Measurements from ENCODE around the gene NELFE. TPM values are rescaled to one million over a fixed set of nuclear protein-coding genes. Genes with fewer than 3 reads are reported as not detected.
"Not testable (repeated sequence)": the region's sequence is repeated elsewhere in the genome, so short reads cannot be mapped to it uniquely, and the experiment has no call there.

The NELFE gene
- total RNA-seq, 2 experiments from 2014 or later, result 65.2 to 72.3 TPM

GRCh38 chr6:31981744-31982143 lies 23.0 kb upstream of the NELFE start, which contains the start of gene C4A:
C4A (plus strand) TSS chr6:31982057; CDS start chr6:31982108, 51 bp downstream.
- DNase-seq; H3K4me3 Mint-ChIP-seq; H3K36me3 Mint-ChIP-seq (ENCODE audit: low read depth); H3K9me3 Mint-ChIP-seq; CTCF ChIA-PET; POLR2A ChIA-PET; H3K4me1 Mint-ChIP-seq; H3K27ac Mint-ChIP-seq; H3K27me3 Mint-ChIP-seq: not testable (repeated sequence)

- DNase-seq; POLR2A ChIA-PET; CTCF ChIA-PET; H3K4me1 Mint-ChIP-seq; H3K9me3 Mint-ChIP-seq; H3K27me3 Mint-ChIP-seq; H3K27ac Mint-ChIP-seq; H3K36me3 Mint-ChIP-seq (ENCODE audit: low read depth); H3K4me3 Mint-ChIP-seq: not testable (repeated sequence)
Measured at GRCh38 chr6:31980998-31981397, 22.2 kb upstream of the NELFE start.

- H3K27me3 Mint-ChIP-seq; H3K4me3 Mint-ChIP-seq; H3K36me3 Mint-ChIP-seq (ENCODE audit: low read depth); H3K4me1 Mint-ChIP-seq; POLR2A ChIA-PET; DNase-seq; H3K9me3 Mint-ChIP-seq: not testable (repeated sequence)
- CTCF ChIA-PET, result interaction anchor here (1.6 kb wide), 1 partner anchor 10 kb away, joined by 3 read pairs; no protein-coding TSS in a partner anchor
- H3K27ac Mint-ChIP-seq, result peak overlapping the region; percentile 81
Measured at GRCh38 chr6:31980195-31980876, 21.6 kb upstream of the NELFE start.

- Mint-ChIP-seq H3K9me3 (peaks cover 3% of the 10 kb centered on the region), H3K4me3 (no peak overlapping the region), H3K4me1 (peaks cover 6% of the 10 kb centered on the region), H3K27me3 (no peaks in the 10 kb centered on the region), H3K27ac (peak overlapping the region; percentile 81), H3K36me3 (ENCODE audit: low read depth) (peaks cover 3% of the 10 kb centered on the region)
- DNase-seq, result no peak
- CTCF ChIA-PET, result interaction anchor here (0.6 to 1.6 kb wide), 2 partner anchors 9 to 67 kb away, joined by 3 read pairs; no protein-coding TSS in a partner anchor
- POLR2A ChIA-PET, result no interaction called here
Measured at GRCh38 chr6:31979238-31979898, 20.6 kb upstream of the NELFE start.

GRCh38 chr6:31978831-31979230 lies 20.1 kb upstream of the NELFE start:
- ChIA-PET CTCF (interaction anchor here (0.6 to 1.6 kb wide), 2 partner anchors 8 to 68 kb away, joined by 3 read pairs; no protein-coding TSS in a partner anchor), POLR2A (no interaction called here)
- DNase-seq, result no peak
- Mint-ChIP-seq H3K27me3 (no peaks in the 10 kb centered on the region), H3K27ac (peak overlapping the region; percentile 81), H3K9me3 (peaks cover 3% of the 10 kb centered on the region), H3K36me3 (ENCODE audit: low read depth) (peaks cover 3% of the 10 kb centered on the region), H3K4me1 (peaks cover 9% of the 10 kb centered on the region), H3K4me3 (no peak overlapping the region)

- Mint-ChIP-seq H3K27me3 (no peaks in the 10 kb centered on the region), H3K9me3 (peaks cover 3% of the 10 kb centered on the region), H3K4me1 (peaks cover 17% of the 10 kb centered on the region), H3K27ac (no peak overlapping the region), H3K36me3 (ENCODE audit: low read depth) (peaks cover 5% of the 10 kb centered on the region), H3K4me3 (no peak overlapping the region)
- no peak for DNase-seq
- ChIA-PET POLR2A (no interaction called here), CTCF (no interaction called here)
Measured at GRCh38 chr6:31977816-31978431, 19.2 kb upstream of the NELFE start.

- H3K4me3 Mint-ChIP-seq; H3K27me3 Mint-ChIP-seq; H3K27ac Mint-ChIP-seq; H3K36me3 Mint-ChIP-seq (ENCODE audit: low read depth); H3K9me3 Mint-ChIP-seq; DNase-seq; POLR2A ChIA-PET: not testable (repeated sequence)
- CTCF ChIA-PET, result interaction anchor here (0.7 kb wide), 2 partner anchors 72 to 273 kb away, joined by 3 to 5 read pairs; no protein-coding TSS in a partner anchor
- H3K4me1 Mint-ChIP-seq, result peaks cover 30% of the 10 kb centered on the region
Measured at GRCh38 chr6:31976065-31976464, 17.3 kb upstream of the NELFE start.

- DNase-seq, result no peak
- H3K4me3 Mint-ChIP-seq, result peak overlapping the region; percentile 90
- POLR2A ChIA-PET, result no interaction called here
- H3K27me3 Mint-ChIP-seq, result no peaks in the 10 kb centered on the region
- CTCF ChIA-PET, result interaction anchor here (1.3 kb wide), 1 partner anchor 109 kb away, joined by 3 read pairs; no protein-coding TSS in a partner anchor
- H3K36me3 Mint-ChIP-seq (ENCODE audit: low read depth), result peaks cover 21% of the 10 kb centered on the region
- H3K9me3 Mint-ChIP-seq, result peaks cover 3% of the 10 kb centered on the region
- peaks cover 37% of the 10 kb centered on the region for H3K4me1 Mint-ChIP-seq
- peak overlapping the region; percentile 99 for H3K27ac Mint-ChIP-seq
Measured at GRCh38 chr6:31972709-31973350, 14.1 kb upstream of the NELFE start.

GRCh38 chr6:31971993-31972708 lies 13.4 kb upstream of the NELFE start, which contains the start of gene DXO:
DXO (minus strand) TSS chr6:31972138; CDS start chr6:31971675, 463 bp downstream.
- ChIA-PET CTCF (interaction anchor here (0.7 to 4.6 kb wide), 4 partner anchors 13 to 109 kb away, joined by 3 to 19 read pairs (median 4); partner anchors contain the start of genes NELFE and SKIC2), POLR2A (interaction anchor here (0.6 kb wide), 2 partner anchors 141 to 346 kb away, joined by 3 to 5 read pairs; no protein-coding TSS in a partner anchor)
- Mint-ChIP-seq H3K27ac (peak within 1 kb of the TSS; percentile 99), H3K27me3 (no peaks in the 10 kb centered on the region), H3K4me3 (peak within 1 kb of the TSS; percentile 90), H3K36me3 (ENCODE audit: low read depth) (peaks cover 28% of the 10 kb centered on the region), H3K4me1 (peaks cover 37% of the 10 kb centered on the region), H3K9me3 (peaks cover 3% of the 10 kb centered on the region)
- DNase-seq, result peak; percentile 98

GRCh38 chr6:31971279-31971992 lies 12.7 kb upstream of the NELFE start:
- POLR2A ChIA-PET, result interaction anchor here (0.6 kb wide), 4 partner anchors 16 to 345 kb away, joined by 3 to 7 read pairs (median 4); no protein-coding TSS in a partner anchor
- Mint-ChIP-seq H3K4me3 (peak overlapping the region; percentile 90), H3K36me3 (ENCODE audit: low read depth) (peaks cover 31% of the 10 kb centered on the region), H3K27ac (peak overlapping the region; percentile 99), H3K4me1 (peaks cover 37% of the 10 kb centered on the region), H3K9me3 (no peaks in the 10 kb centered on the region), H3K27me3 (no peaks in the 10 kb centered on the region)
- DNase-seq, result no peak
- CTCF ChIA-PET, result interaction anchor here (0.7 to 4.6 kb wide), 5 partner anchors 12 to 108 kb away, joined by 3 to 19 read pairs (median 4); partner anchors contain the start of genes NELFE and SKIC2

- Mint-ChIP-seq H3K9me3 (no peaks in the 10 kb centered on the region), H3K27ac (peak overlapping the region; percentile 99), H3K36me3 (ENCODE audit: low read depth) (peaks cover 35% of the 10 kb centered on the region), H3K4me3 (peak overlapping the region; percentile 90), H3K27me3 (no peaks in the 10 kb centered on the region), H3K4me1 (peaks cover 37% of the 10 kb centered on the region)
- no peak for DNase-seq
- ChIA-PET CTCF (interaction anchor here (0.9 to 4.6 kb wide), 5 partner anchors 9 to 19 kb away, joined by 3 to 19 read pairs (median 4); partner anchors contain the start of genes NELFE and SKIC2), POLR2A (interaction anchor here (0.6 kb wide), 3 partner anchors 16 to 25 kb away, joined by 3 to 7 read pairs (median 3); no protein-coding TSS in a partner anchor)
Measured at GRCh38 chr6:31970604-31971271, 12.0 kb upstream of the NELFE start.

All from activated CD4-positive, alpha-beta T cell treated with anti-CD3 and anti-CD28 coated beads, Interleukin-2, amount 10 ng/mL, durations not matched to agents 7 days and 5 days (primary cell).